ENCODE data around the gene ADD2. TPM values are rescaled to one million over a fixed set of nuclear protein-coding genes. Genes with fewer than 3 reads are reported as not detected.

The ADD2 gene
- total RNA-seq, 1 donor from 2014 or later: 45.3 TPM

- Histone ChIP-seq H3K4me3 (no peak overlapping the region), H3K9ac (no peak overlapping the region), H2AFZ (replicated peaks) (no peak overlapping the region), H3K36me3 (no peaks in the 10 kb centered on the region), H3K27ac (no peak overlapping the region), H3K4me1 (no peaks in the 10 kb centered on the region), H3K4me2 (no peak overlapping the region), H3F3A (ENCODE audit: low read depth) (no peaks in the 10 kb centered on the region), H3K9me3 (ENCODE audit: low read depth) (no peaks in the 10 kb centered on the region), H4K20me1 (ENCODE audit: low read depth) (no peaks in the 10 kb centered on the region), H3K79me2 (ENCODE audit: low read depth) (no peaks in the 10 kb centered on the region), H3K27me3 (peaks cover 5% of the 10 kb centered on the region)
- Mint-ChIP-seq H3K36me3 (no peaks in the 10 kb centered on the region), H3K9me3 (no peaks in the 10 kb centered on the region), H3K4me3 (no peak overlapping the region), H3K27me3 (ENCODE audit: insufficient read depth, low read depth) (peaks cover 6% of the 10 kb centered on the region), H3K27ac (peak overlapping the region; percentile 69), H3K4me1 (no peaks in the 10 kb centered on the region)
- TF ChIP-seq EZH2 (IDR thresholded peaks at IDR 0.05) (no peak), CTCF (IDR thresholded peaks at IDR 0.05) (no peak), EZH2phosphoT487 (IDR thresholded peaks at IDR 0.05) (no peak)
- DNase-seq (ENCODE audit: low spot score): no peak
Observed at GRCh38 chr2:70808983-70809958, 41.3 kb upstream of the ADD2 start.

- H3K36me3 ChIP-seq: no peaks in the 10 kb centered on the region
- no peaks in the 10 kb centered on the region for H4K20me1 ChIP-seq (ENCODE audit: low read depth)
- H3K4me2 ChIP-seq: no peak overlapping the region
- Mint-ChIP-seq H3K27ac (no peak overlapping the region), H3K36me3 (no peaks in the 10 kb centered on the region), H3K9me3 (no peaks in the 10 kb centered on the region), H3K4me3 (no peak overlapping the region), H3K4me1 (no peaks in the 10 kb centered on the region), H3K27me3 (ENCODE audit: insufficient read depth, low read depth) (peaks cover 6% of the 10 kb centered on the region)
- H3K9ac ChIP-seq: no peak overlapping the region
- TF ChIP-seq CTCF (IDR thresholded peaks at IDR 0.05): no peak
- peaks cover 5% of the 10 kb centered on the region for H3K27me3 ChIP-seq
- no peaks in the 10 kb centered on the region for H3K4me1 ChIP-seq
- DNase-seq (ENCODE audit: low spot score): no peak
- H3K27ac ChIP-seq: no peak overlapping the region
- no peak overlapping the region for H3K4me3 ChIP-seq
- no peaks in the 10 kb centered on the region for H3K9me3 ChIP-seq (ENCODE audit: low read depth)
- no peaks in the 10 kb centered on the region for H3F3A ChIP-seq (ENCODE audit: low read depth)
- H2AFZ ChIP-seq (replicated peaks): no peak overlapping the region
- H3K79me2 ChIP-seq (ENCODE audit: low read depth): no peaks in the 10 kb centered on the region
Observed at GRCh38 chr2:70807828-70808118, 39.8 kb upstream of the ADD2 start.

DNA sequence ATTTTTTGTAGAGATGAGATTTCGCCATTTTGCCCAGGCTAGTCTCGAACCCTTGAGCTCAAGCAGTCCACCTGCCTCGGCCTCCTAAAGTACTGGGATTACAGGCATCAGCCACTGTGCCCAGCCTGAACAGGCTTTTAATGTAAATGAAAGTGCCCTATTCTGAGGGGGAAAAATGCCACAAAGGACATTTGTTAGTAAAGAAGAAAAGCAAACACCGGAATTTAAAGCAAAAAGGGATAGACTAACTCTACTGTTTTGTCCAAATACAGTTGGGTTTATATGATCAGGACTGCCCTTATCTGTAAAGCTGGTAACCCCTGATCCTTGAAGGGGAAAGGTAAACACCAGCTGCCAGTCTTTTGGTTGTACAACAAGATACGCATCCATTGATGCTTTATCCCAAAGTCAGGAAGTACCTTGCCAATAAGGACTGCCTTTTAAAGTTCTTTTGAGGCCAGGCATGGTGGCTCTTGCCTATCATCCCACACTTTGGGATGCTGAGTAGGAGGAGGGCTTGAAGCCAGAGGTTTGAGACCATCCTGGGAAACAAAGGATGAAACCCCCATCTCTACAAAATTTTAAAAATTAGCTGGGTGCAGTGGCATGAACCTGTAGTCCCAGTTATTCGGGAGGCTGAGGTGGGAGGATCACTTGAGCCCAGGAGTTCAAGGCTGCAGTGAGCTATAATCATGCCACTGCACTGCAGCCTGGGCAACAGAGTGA lies 39.3 kb upstream of the ADD2 start:
- DNase-seq (ENCODE audit: low spot score): no peak
- no peaks in the 10 kb centered on the region for H3K9me3 Mint-ChIP-seq
- no peak overlapping the region for H3K27ac Mint-ChIP-seq
- Histone ChIP-seq H3K4me3 (no peak overlapping the region), H4K20me1 (ENCODE audit: low read depth) (no peaks in the 10 kb centered on the region), H3K9me3 (ENCODE audit: low read depth) (no peaks in the 10 kb centered on the region), H3F3A (ENCODE audit: low read depth) (no peaks in the 10 kb centered on the region), H3K4me1 (no peaks in the 10 kb centered on the region), H3K27ac (no peak overlapping the region), H3K36me3 (no peaks in the 10 kb centered on the region), H3K9ac (no peak overlapping the region), H3K79me2 (ENCODE audit: low read depth) (no peaks in the 10 kb centered on the region), H2AFZ (replicated peaks) (no peak overlapping the region), H3K4me2 (no peak overlapping the region), H3K27me3 (peaks cover 5% of the 10 kb centered on the region)
- TF ChIP-seq EZH2 (IDR thresholded peaks at IDR 0.05) (no peak), EZH2phosphoT487 (IDR thresholded peaks at IDR 0.05) (no peak), CTCF (IDR thresholded peaks at IDR 0.05) (no peak)
- H3K4me3 Mint-ChIP-seq: no peak overlapping the region
- no peaks in the 10 kb centered on the region for H3K4me1 Mint-ChIP-seq
- H3K27me3 Mint-ChIP-seq (ENCODE audit: insufficient read depth, low read depth): peaks cover 6% of the 10 kb centered on the region
- H3K36me3 Mint-ChIP-seq: no peaks in the 10 kb centered on the region

Data from neural progenitor cell (in vitro differentiated cells).